GOT3 (cell line): Measurements from ENCODE around the gene NUP93.

ENCODE experiments used
- DNase-seq: peaks from one replicate; lab custom pipeline; 2025; ENCODE audit warnings: mixed read lengths; lab: John Stamatoyannopoulos, UW

NUP93 gene

GRCh38 chr16:56743840-56744239 lies 13.9 kb downstream of the NUP93 start:
- DNase-seq: no peak

GRCh38 chr16:56744996-56745640 lies 15.2 kb downstream of the NUP93 start:
- no peak for DNase-seq

GRCh38 chr16:56747486-56748045 lies 17.6 kb downstream of the NUP93 start:
- no peak for DNase-seq

- no peak for DNase-seq
These were observed 18.3 kb downstream of the NUP93 start for GRCh38 chr16:56748191-56748590.

GRCh38 chr16:56748826-56749225 lies 18.9 kb downstream of the NUP93 start:
- no peak for DNase-seq

- DNase-seq: no peak
These were observed 20.0 kb downstream of the NUP93 start for GRCh38 chr16:56749672-56750491.

- no peak for DNase-seq
These were observed 23.5 kb downstream of the NUP93 start for GRCh38 chr16:56753410-56753809.

GRCh38 chr16:56755038-56755437 lies 25.1 kb downstream of the NUP93 start:
- no peak for DNase-seq

- DNase-seq: no peak
These were observed 28.5 kb downstream of the NUP93 start for GRCh38 chr16:56758432-56758831.

GRCh38 chr16:56758930-56759329 lies 29.0 kb downstream of the NUP93 start:
- DNase-seq: no peak

GRCh38 chr16:56763291-56763916 lies 33.5 kb downstream of the NUP93 start:
- no peak for DNase-seq

- no peak for DNase-seq
These were observed 34.9 kb downstream of the NUP93 start for GRCh38 chr16:56764835-56765234.

- DNase-seq: no peak
These were observed 36.0 kb downstream of the NUP93 start for GRCh38 chr16:56765949-56766348.

- no peak for DNase-seq
These were observed 37.1 kb downstream of the NUP93 start for GRCh38 chr16:56767024-56767423.

GRCh38 chr16:56769677-56770076 lies 39.7 kb downstream of the NUP93 start:
- DNase-seq: no peak

- no peak for DNase-seq
These were observed 41.8 kb downstream of the NUP93 start for GRCh38 chr16:56771558-56772279.

- DNase-seq: no peak
These were observed 43.6 kb downstream of the NUP93 start for GRCh38 chr16:56773532-56773931.

- no peak for DNase-seq
These were observed 44.2 kb downstream of the NUP93 start for GRCh38 chr16:56774016-56774680.

- DNase-seq: no peak
These were observed 45.2 kb downstream of the NUP93 start for GRCh38 chr16:56775162-56775561.

GRCh38 chr16:56776562-56776961 lies 46.6 kb downstream of the NUP93 start:
- no peak for DNase-seq

- no peak for DNase-seq
These were observed 47.1 kb downstream of the NUP93 start for GRCh38 chr16:56777001-56777400.

GRCh38 chr16:56777482-56777881 lies 47.6 kb downstream of the NUP93 start:
- DNase-seq: no peak
